K562 (cell line): ENCODE measurements around the gene CPZ. TPM values are rescaled to one million over a fixed set of nuclear protein-coding genes. Genes with fewer than 3 reads are reported as not detected.

Experiments used
- ATF1 ChIP-seq, 2 experiments: fragments of 450-650 bp in 1 of 2; IDR thresholded peaks; 2 replicates each; pipeline ENCODE4 v1.6.1; 2016; ENCODE audit warnings: missing compliant biosample characterization in 1 of 2, missing genetic modification characterization in 1 of 2
- DACH1 ChIP-seq: fragments of 450-650 bp; IDR thresholded peaks from 2 replicates; pipeline ENCODE4 v1.6.1; 2018; ENCODE audit not compliant: partially characterized antibody
- IRF9 ChIP-seq: fragments of 450-650 bp; IDR thresholded peaks from 2 replicates; pipeline ENCODE4 v1.6.1; 2016; ENCODE audit warnings: missing biosample characterization, missing genetic modification characterization
- MAFF ChIP-seq: IDR thresholded peaks from 2 replicates; pipeline ENCODE4 v1.6.1; 2012; ENCODE audit warnings: low read length, improper control_type of control experiment
- MCM3 ChIP-seq: fragments of 450-650 bp; IDR thresholded peaks from 2 replicates; pipeline ENCODE4 v1.6.1; 2016
- MTA3 ChIP-seq: fragments of 450-650 bp; formaldehyde crosslinking; IDR thresholded peaks from 2 replicates; pipeline ENCODE4 v1.6.1; 2017; ENCODE audit warnings: mild to moderate bottlenecking, borderline replicate concordance
- SNIP1 ChIP-seq: fragments of 450-650 bp; IDR thresholded peaks from 2 replicates; pipeline ENCODE4 v1.7.1; 2017; ENCODE audit warnings: low read depth, mild to moderate bottlenecking
- TEAD1 ChIP-seq, 2 experiments: fragments of 450-650 bp in 1 of 2; sonication (generic) in 1 of 2; formaldehyde crosslinking; IDR thresholded peaks; 2 replicates each; pipeline versions ENCODE4 v1.4.0 to v1.8.0; 2020 to 2022; ENCODE audit warnings: mild to moderate bottlenecking in 2 of 2, missing genetic modification reagents in 1 of 2
- ZNF408 ChIP-seq: fragments of 250-450 bp; sonication (Bioruptor Pico); IDR thresholded peaks from 2 replicates; pipeline ENCODE4 v1.4.0; 2020; ENCODE audit warnings: low read depth, mild to moderate bottlenecking, moderate library complexity
- polyA plus RNA-seq, 8 experiments: library from polyadenylated mRNA; depleted of rRNA in 4 of 8; stranded (reverse) in 5 of 8; unstranded in 3 of 8; fragments of >200 nt; fragmentation: Nextera tagmentation in 2 of 8; fragmentation: Illumina TruSeq in 1 of 8; extraction: Ambion mirVana in 2 of 8; extraction: Trizol in 1 of 8; gene quantifications; 2 replicates each; pipeline versions ENCODE4 v1.2.1 to v1.2.3, GENCODE V29; 2011 to 2014; ENCODE audit warnings: inconsistent platforms in 1 of 8, missing spikeins in 1 of 8
- total RNA-seq, 7 experiments: library from RNA; depleted of rRNA in 6 of 7; stranded (reverse); fragments of >200 nt in 6 of 7; fragmentation: Illumina TruSeq in 2 of 7; extraction: Trizol in 2 of 7; gene quantifications; 2 replicates each; pipeline versions ENCODE4 v1.2.1 to v1.2.3, GENCODE V29; 2011 to 2021; ENCODE audit warnings: low replicate concordance in 1 of 7
- TF ChIP-seq, protein P1 (sequence below), 2 experiments: fragments of 450-650 bp in 1 of 2; sonication (generic) in 1 of 2; formaldehyde crosslinking; conservative IDR thresholded peaks; 2 replicates each; pipeline versions ENCODE4 v1.4.0 to v1.8.1; 2020 to 2022; ENCODE audit warnings: mild to moderate bottlenecking in 1 of 2, missing genetic modification reagents in 1 of 2
- TF ChIP-seq, protein P2 (sequence below): fragments of 450-650 bp; IDR thresholded peaks from 2 replicates; pipeline ENCODE4 v1.6.1; 2017; ENCODE audit warnings: antibody characterized with exemption

CPZ gene
- total and polyA plus RNA-seq, 9 of the 15 experiments (the other 6 are each of a cell fraction or from before 2014, with no cell fraction given), result 0.06 to 2.2 (median 1.2) TPM; not detected in 1

GRCh38 chr4:8594097-8595038 lies 1.8 kb downstream of the CPZ start (continued):
- TF ChIP-seq ATF1 (CRISPR knock-in tag; IDR thresholded peaks at IDR 0.05) (no peak), ATF1 (tag; IDR thresholded peaks at IDR 0.05) (peak; percentile 34; the same call in 1 of the 2 replicates), DACH1 (peak; percentile 16), TEAD1 (CRISPR knock-in tag; IDR thresholded peaks at IDR 0.05) (0 out of 4 replicates have a peak, but pooled peaks of 1 of the 2 experiments have one; percentile 27), ZNF408 (no peak), MTA3 (peak; percentile 50; the same call in 1 of the 2 replicates), MCM3 (no peak), IRF9 (tag) (peak; percentile 84), SNIP1 (no peak), MAFF (no peak)
- TF ChIP-seq, protein P1, sequence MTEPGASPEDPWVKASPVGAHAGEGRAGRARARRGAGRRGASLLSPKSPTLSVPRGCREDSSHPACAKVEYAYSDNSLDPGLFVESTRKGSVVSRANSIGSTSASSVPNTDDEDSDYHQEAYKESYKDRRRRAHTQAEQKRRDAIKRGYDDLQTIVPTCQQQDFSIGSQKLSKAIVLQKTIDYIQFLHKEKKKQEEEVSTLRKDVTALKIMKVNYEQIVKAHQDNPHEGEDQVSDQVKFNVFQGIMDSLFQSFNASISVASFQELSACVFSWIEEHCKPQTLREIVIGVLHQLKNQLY (CRISPR knock-in tag; conservative IDR thresholded peaks at IDR 0.05), result no peak
- TF ChIP-seq, protein P2, sequence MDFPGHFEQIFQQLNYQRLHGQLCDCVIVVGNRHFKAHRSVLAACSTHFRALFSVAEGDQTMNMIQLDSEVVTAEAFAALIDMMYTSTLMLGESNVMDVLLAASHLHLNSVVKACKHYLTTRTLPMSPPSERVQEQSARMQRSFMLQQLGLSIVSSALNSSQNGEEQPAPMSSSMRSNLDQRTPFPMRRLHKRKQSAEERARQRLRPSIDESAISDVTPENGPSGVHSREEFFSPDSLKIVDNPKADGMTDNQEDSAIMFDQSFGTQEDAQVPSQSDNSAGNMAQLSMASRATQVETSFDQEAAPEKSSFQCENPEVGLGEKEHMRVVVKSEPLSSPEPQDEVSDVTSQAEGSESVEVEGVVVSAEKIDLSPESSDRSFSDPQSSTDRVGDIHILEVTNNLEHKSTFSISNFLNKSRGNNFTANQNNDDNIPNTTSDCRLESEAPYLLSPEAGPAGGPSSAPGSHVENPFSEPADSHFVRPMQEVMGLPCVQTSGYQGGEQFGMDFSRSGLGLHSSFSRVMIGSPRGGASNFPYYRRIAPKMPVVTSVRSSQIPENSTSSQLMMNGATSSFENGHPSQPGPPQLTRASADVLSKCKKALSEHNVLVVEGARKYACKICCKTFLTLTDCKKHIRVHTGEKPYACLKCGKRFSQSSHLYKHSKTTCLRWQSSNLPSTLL, result no peak
